ENCODE data around the gene ALDH3B1.
A peak's percentile ranks its signal among the peaks of the same experiment; 100 is the strongest.

ALDH3B1 gene

DNA sequence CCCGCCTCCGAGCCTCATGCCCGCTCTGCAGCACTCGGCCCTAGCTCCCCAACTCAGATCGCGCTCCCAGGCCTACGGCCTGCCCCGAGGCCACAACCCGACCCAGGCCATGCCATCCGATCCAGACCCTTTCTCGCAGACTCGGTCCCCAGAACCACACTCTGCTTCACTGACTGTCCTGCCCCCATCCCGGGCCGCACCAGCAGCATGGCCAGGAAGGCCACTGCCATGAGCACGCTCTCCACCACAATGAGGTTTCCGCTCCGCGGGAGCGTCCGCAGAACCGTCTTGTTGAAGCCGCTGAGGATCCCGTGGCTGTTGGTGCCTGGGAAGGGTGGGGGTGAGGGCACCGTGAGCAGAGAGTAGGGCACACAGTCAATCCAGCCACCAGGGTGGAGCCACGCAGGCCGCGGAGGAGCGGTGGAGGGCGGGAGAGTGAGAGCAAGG lies 12.6 kb upstream of the ALDH3B1 start:
- DNase-seq = no peak

DNA sequence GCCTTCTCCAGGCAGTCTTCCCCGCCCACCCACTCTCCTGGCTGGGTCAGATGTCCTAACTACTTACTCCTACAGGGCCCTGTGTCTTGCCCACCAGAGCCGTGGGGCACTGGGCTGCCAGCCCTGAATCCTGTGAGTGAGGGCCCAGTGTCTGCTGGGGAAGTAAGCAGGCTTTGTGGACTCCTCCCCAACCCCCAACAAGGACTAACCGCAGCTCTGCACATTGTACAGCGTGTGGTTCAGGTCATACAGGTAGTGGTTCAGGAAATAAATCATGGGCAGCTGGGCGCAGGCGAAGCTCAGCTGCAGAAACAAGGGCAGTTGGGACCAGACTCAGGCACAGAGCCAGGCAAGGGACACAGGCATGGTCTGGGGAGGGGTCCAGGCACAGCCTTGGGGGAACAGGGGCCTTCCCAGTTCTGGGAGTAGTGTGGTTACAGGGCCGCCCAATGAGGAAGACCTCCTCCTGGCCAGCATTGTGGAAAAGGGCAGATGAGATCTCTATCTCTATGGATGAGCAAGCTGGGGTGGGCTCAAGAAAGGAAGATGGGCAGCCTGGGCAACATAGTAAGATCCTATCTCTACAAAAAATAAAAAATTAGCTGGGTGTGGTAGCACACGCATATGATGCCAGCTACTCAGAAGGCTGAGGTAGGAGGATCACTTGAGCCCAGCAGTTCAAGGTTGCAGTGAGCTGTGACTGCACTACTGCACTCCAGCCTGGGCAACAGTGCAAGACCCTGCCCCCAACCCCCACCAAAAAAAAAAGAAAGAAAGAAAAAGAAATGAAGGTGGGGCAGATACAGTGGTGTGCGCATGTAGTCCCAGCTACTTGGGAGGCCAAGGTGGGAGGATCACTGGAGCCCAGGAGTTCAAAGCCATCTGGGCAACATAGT lies 11.7 kb upstream of the ALDH3B1 start:
- DNase-seq = no peak

GRCh38 chr11:67999201-67999629 lies 10.9 kb upstream of the ALDH3B1 start:
- DNase-seq = no peak

DNA sequence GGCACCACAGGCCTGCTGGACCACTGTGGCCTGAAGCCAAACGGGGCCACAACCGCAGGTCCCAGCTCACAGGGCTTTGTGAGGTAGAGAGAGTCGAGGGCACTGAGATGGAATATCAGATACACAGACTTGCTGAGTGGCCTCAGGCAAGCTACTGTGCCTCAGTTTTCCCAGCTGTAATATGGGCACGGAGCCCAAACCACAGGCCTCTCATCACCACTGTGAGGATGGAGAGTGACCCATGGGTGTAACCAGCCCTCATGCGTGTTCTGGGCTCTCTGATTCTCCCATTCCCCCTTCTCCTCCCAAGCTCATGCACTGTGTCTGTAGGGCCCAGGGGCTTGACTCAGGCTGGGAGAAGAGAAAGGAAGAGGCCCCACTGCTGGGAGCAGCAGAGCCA lies 10.4 kb upstream of the ALDH3B1 start:
- no peak for DNase-seq

DNA sequence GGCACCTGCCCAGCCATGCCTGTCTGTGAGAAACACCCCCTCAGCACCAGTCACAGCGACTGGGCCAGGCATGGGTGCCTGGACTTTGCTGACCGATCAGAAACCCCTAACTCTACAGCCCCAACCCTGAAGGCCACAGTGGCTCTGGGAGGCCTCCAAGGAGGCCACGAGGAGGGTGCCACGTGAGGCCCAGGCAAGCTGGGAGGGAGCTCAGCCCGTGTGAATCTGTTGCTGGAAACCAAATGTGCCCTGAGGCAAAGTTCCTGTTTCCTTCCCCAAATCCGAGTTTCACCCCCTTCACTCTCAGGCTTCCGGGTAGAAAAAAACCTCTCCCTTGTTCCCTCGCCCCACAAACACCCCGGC lies 7.6 kb upstream of the ALDH3B1 start:
- DNase-seq = peak; percentile 73

DNA sequence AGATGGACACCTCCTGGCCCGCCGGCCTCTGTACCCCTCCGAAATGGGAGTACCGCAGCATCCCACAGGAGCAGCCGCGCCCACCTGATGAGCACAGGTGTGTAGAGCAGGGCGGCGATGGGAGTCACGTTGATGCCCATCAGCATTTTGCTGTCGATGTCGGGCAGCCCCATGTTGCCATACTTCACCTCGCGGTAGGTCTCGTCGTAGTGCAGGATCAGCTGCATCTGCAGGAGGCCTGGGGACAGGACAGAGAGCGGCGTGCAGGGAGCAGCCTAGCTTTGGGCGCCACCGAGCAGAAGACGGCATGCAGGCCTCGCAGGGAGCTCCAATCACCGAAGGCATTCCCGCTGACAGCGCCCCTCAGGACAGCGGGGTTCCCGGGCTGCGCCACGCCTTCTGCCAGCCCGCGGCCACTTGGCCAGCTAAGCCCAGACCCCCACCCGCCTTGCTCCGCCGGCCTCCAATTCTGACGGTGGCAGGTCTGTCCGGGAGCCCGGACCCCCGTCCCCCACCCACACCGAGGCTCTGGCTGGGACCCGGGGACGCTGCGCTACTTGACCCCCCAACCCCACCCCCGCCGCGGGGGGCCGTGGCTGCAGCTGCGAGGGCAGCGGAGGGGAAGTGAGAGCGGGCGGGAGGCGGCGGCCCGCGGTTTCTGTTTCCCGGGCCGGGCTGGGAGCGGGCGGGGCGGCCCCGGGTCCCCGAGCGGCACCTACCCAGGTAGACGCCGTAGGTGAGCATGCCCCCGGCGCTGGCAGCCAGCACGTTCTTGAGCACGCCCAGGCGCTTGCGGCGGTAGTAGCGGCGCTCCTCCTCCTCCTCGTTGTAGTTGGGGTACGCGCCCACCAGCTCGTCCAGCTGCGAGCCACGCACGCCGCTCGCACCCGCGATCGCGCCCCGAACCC lies 6.9 kb upstream of the ALDH3B1 start:
- DNase-seq = peak; percentile 68

GRCh38 chr11:68003846-68004550 lies 6.1 kb upstream of the ALDH3B1 start, which contains the start of gene UNC93B1:
TSS of gene UNC93B1 (minus strand) at chr11:68004097. CDS start at chr11:68004043, 54 bp downstream.
- DNase-seq = peak; percentile 97

DNA sequence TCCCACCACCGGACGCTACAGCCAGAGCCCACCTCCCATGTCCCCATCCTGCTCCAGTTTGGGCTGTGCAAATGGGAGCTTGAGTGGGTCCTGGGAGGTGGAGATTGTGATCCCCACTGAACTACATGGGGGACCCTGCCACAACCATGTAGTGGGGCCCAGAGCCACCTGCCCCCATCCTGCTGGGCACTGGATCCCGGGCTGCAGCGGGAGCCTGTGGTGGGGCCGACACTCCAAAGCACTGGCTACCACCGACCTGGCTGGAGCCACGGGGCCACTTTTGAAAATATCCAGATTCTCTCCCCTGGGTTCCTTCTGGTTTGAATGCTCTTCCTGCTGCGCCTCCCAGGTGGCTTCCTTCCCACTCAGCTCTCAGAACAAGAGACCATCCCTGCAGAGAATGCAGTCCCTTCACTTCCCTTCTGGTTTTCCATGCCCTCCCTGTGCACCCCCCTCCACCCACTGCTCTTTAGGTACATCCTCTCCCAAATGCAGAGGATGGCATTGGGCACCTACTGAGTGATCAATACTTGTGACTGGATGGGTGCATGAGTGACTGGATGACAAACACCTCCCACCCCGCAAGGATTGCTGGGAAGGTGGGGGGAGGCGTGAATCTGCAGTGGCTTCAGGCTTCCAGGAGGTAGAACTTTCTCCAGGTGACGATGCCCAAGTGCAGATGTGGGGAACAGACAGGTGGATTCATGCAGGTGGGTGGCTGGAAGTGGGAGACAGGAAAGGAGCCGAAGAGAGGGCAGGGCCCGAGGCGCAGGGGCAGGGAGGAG lies 5.4 kb upstream of the ALDH3B1 start:
- DNase-seq = no peak

DNA sequence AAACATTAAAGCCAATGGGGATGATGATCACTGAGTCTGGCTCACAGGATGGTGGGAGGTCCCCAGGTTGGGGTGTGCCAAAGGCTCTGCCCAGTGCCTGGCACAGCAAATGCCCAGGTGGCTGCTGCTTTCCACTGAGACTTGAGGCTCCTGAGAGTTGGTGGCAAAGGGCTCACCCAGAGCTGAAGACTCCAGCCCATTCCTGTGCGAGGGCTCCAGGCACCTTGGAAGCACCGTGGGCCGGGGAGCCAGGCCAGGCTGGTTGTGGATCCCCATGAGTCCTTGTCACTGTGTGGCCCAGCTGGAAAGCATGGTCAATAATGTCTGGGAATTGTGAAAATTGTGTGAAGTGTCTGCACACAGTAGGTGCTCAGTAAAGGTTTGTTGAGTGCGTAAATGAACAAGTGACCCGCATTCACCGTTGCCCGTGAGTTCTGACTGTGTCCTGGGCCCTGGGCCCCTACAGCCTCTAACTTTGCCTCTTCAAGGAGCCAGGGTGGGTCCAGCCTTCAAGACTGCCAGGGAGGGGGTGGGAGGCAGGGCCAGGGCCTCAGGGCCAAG lies 3.4 kb upstream of the ALDH3B1 start:
- no peak for DNase-seq

DNA sequence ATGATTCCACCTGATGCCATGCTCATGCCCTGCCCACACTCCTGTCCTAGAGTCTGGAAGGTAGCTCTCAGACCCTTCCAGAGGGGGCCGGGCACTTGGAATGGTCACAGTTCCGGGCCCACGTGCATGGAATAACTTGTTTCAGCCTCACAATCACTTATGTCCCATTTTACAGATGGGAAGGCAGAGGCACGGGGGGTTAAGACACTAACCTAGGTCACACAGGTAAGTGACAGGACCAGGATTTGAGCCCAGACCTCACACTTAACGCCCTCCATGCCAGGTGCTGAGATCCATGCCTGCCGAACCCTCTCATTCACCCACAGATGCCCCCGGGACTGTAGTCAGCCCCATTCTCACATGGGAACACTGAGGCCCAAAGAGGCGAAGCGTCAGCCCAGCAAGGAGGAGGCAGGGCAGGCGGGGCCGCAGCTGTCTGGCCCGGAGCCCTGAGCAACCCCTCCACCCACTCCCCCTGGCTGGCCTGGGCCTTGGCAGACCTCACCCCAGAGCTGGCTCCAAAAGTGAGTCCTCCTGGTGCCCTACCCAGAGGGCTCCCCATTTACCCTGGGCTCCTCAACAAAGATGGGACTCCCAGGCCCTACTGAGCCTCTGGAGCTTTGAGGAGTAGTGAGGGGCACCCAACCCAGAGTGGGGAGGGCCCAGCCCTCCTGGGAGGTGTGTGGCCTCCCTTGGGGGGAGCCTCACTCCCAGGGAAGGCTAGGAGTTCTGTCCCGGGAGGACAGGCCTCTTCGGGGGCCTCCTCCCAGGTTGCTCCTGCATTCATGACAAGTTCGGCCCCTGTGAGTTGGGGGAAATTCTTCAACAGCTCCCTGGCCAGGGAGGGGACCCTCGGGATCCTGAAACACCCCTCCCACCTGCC lies 2.4 kb upstream of the ALDH3B1 start:
- DNase-seq = no peak

DNA sequence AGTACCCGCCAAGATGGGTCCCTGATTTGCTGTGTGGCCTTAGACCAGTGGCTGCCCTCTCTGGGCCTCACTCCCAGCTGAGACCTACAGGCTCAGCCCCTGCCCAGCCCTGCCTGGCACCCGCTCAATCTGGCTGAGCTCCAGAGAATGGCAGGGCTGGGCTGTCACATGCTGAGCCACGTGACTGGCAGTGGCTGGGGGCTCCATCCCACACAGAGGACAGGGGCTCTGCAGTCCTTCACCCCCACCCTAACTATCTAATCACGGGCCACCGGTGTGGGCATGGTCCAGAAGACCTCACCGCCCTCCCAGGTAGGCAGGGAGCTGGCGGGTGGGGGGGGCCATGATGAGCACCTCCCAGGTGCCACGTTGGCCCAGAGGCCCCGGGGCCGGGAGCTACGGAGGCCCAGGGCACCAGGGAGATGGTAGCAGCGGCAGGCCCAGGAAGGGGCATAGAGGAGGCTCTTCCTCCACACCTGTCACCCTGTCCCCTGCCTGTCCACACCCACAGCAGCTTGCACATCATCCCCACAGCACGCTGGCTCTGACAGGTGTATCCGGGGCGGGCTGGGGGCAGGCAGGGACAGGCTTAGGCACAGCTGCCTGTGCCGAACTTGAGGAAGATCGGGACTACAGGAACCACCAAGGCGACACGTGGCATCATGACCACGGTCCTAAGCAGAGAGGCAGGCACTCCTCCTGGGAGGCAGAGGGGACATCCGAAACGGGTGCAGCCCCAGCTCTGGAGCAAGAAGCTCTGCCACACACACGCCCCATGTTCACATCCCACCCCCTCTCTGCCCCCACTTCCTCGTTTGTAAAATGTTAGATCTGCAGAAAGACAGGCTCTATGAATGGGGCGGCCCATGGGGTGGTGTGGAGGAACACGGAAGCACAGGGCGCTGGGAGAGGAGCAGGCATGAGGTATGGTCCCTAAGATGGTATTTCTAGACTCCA lies 1.5 kb upstream of the ALDH3B1 start:
- peak; percentile 69 for DNase-seq

GRCh38 chr11:68009391-68010089 lies 587 bp upstream of the ALDH3B1 start:
- peak; percentile 52 for DNase-seq

- DNase-seq = peak; percentile 21
Measured at GRCh38 chr11:68011051-68011943, 1.2 kb downstream of the ALDH3B1 start.

DNA sequence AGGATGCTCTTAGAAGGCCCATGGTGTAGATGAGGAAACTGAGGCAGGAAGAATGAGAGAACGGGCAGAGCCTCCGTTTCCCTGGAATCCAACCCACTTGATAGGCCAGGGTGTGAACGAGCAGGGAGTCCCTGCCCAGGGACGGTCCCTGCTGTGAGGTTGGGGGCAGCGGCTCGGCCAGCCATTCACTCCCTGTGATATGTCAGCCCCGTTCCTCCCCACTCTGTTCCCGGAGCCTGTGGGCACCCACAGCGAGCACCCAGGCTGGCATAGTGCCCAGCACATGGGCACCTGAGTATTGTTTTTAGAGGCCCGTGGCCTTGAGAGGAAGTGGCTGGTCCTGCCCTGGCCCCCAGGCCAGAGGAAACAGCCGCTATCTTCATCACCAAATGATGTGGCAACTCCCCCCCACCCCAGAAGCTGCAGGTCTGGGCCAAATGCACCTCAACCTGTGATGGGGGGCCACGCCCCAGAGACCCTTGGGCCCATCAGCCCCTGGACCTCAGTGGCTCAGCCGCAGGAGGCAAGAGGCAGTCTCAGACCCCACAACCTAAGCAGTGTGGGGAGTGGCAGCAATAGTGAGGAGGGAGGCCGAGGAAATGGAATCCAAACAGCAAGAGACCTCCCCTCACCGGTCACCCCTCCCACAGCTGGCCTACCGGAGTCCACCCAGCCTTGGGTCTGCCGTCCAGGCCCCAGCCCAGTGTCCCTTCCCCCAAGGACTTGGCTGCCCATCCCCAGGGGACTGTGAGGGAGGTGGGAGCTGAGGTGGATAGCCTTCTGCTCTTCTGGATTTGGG lies 2.1 kb downstream of the ALDH3B1 start:
- no peak for DNase-seq

DNA sequence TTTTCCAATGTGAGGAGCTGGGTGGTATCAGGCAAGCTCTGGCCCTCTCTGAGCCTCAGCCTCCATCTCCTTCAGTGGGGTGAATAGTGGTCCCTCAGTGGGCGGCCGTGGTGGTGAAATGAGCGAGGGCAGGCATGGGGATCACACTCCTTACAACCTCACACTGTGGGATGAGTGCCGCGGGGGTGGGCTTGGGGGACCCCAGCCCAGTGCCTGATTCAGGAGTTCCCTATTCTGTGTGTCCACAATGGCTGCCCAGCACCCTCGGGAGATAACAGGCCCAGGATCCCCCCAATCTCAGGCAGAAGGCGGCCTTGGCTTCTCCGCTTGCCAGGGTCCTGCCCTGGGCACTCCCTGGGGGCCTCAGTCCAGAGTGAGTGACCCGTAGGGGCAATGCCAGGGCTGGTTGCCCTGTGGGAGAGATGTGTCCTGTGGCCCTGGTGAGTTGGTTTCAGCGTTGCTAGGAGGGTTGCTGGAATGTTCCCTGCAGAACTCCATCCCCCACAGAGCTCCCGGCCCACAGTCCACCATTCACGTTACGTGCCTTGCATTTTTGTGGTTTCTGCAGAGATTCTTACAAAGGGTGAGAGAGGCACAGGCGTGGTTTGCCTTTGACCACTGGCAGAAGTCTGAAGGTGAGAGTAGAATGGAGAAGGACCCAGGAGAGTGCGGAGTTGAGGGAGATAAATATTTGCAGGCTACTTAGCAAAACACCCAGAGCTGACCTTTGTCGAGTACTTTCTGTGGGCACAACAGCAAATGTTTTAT lies 2.9 kb downstream of the ALDH3B1 start:
- no peak for DNase-seq

DNA sequence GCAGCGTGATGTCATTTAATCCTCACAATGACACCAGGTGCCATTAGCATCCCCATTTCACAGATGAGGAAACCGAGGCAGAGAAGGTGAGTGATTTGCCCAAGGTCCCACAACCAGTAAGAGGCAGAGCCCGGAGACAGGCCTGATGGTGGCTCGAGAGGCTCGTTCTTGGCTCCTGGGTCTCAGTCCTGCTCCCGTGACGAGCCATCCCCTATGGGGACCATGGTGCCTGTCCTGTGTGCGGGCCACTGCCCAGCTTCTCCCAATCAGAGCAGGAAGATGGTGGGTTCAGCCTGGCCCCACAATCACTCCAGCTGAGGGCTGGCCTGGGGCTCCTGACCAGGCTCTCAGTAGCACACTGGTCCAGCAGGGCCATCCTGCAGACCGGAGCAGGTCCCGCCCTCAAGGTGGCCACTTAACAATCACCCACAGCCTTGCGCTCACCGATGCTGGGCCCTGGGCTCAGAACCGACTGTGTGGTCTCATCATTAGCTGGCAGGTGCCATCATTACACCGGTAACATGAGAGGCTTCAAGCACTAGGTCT lies 3.6 kb downstream of the ALDH3B1 start:
- no peak for DNase-seq

All from suppressor macrophage treated with lipopolysaccharide for 4 hours (primary cell).